ENCODE data around the gene COL4A3.

COL4A3 gene

DNA sequence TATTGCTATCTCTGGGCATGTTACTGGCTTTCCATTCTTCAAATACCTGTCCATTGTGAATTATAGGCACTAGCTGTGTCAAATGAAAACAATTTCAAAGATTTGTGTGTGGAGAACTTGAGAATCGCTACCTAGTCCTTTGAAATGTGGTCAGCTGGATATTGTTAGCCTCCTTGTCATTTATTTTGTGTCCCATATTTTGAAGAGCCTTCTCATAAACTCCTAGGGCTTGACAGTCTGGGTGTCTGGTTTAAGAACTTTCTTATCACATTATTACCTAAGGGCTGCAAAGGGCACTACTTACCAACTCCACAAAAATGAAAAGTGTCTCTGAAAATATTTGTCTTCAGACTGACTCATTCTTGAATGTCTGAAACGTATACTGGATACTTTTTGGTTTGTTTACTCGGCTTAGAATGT lies 50.2 kb downstream of the COL4A3 start:
- no peak for DNase-seq
- Histone ChIP-seq H2BK12ac (ENCODE audit: low read length in 2 of 2) (no peak overlapping the region), H3K27ac (ENCODE audit: low read length, poor library complexity, severe bottlenecking) (no peak overlapping the region), H2BK120ac (ENCODE audit: low read depth, low read length) (no peak overlapping the region), H3K9me3 (ENCODE audit: control insufficient read depth, low read length) (no peaks in the 10 kb centered on the region), H3K79me1 (replicated peaks; ENCODE audit: low read length, poor library complexity, severe bottlenecking) (no peaks in the 10 kb centered on the region), H3K14ac (ENCODE audit: low read length in 2 of 2) (no peak overlapping the region), H3K27me3 (ENCODE audit: control insufficient read depth in 1 of 2, insufficient read depth in 1 of 2, low read length in 2 of 2) (no peaks in the 10 kb centered on the region), H3K4me3 (ENCODE audit: insufficient read depth in 1 of 2, low read depth in 1 of 2, low read length in 2 of 2) (no peak overlapping the region), H3K23ac (ENCODE audit: low read length in 2 of 2) (no peak overlapping the region), H2AFZ (ENCODE audit: low read depth, low read length) (no peak overlapping the region), H2AK5ac (ENCODE audit: low read length, severe bottlenecking) (no peak overlapping the region), H3K4ac (ENCODE audit: low read depth in 1 of 2, low read length in 2 of 2) (no peak overlapping the region), H2BK5ac (ENCODE audit: low read depth, low read length, poor library complexity, severe bottlenecking) (no peak overlapping the region), H3K9ac (ENCODE audit: low read length) (no peak overlapping the region), H4K8ac (ENCODE audit: low read length) (no peak overlapping the region), H3K18ac (ENCODE audit: low read depth in 1 of 2, low read length in 2 of 2) (no peak overlapping the region), H3K4me1 (ENCODE audit: control insufficient read depth, insufficient read depth, low read depth, low read length) (no peaks in the 10 kb centered on the region), H3K36me3 (ENCODE audit: control insufficient read depth in 1 of 2, insufficient read depth in 2 of 2, low read depth in 1 of 2, low read length in 2 of 2) (no peaks in the 10 kb centered on the region), H4K91ac (ENCODE audit: low read length) (no peak overlapping the region), H2BK15ac (ENCODE audit: low read depth, poor library complexity, severe bottlenecking) (no peak overlapping the region), H3K4me2 (ENCODE audit: low read length, poor library complexity, severe bottlenecking) (no peak overlapping the region)
- no CpG with 5 or more reads among the region's 3 CpGs for WGBS

DNA sequence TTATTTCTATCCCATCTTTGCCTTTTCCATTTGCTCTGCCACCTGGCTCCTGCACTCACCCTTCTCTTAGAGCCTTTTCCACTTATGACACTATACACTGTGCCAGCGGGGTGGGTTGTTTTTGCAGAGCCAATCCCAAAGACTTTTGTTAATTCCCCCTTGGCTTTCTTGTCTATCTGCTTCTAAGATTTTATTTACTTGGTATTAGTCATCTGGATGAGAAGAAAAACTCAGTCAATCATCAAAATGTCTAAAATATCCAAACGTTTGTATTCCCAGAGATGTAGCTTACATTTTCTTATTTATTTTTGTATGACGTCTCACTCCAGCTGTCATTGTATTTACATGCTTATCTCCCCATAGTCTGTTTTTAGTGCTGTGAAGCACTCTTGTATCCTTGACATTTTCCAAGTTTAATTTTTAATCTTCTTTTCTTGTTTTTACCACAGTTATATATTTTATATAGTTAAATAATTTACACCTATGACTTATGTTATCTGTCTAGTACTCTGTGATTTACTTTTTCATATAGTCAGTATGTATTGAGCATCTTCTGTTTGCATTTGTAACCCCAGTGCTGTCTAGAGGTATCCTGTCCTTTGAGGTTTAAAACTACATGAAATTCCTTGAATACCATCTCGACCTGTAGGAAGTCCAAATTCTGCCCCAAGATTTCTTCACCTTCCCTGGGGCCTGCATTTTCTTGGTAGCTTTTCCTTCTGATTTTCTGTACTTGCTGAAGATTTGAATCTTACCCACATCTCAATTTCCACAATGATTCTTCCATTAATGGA lies 55.1 kb downstream of the COL4A3 start:
- no peak overlapping the region for H2BK15ac ChIP-seq (ENCODE audit: low read depth, poor library complexity, severe bottlenecking)
- no peak overlapping the region for H2AK5ac ChIP-seq (ENCODE audit: low read length, severe bottlenecking)
- H3K27ac ChIP-seq (ENCODE audit: low read length, poor library complexity, severe bottlenecking) = no peak overlapping the region
- H2BK120ac ChIP-seq (ENCODE audit: low read depth, low read length) = no peak overlapping the region
- H3K4me1 ChIP-seq (ENCODE audit: control insufficient read depth, insufficient read depth, low read depth, low read length) = no peaks in the 10 kb centered on the region
- no peak overlapping the region for H3K23ac ChIP-seq (ENCODE audit: low read length in 2 of 2)
- H3K79me1 ChIP-seq (replicated peaks; ENCODE audit: low read length, poor library complexity, severe bottlenecking) = no peaks in the 10 kb centered on the region
- WGBS = 64% methylated on average over 3 of the region's 4 CpGs
- no peak overlapping the region for H4K91ac ChIP-seq (ENCODE audit: low read length)
- no peak overlapping the region for H3K4me3 ChIP-seq (ENCODE audit: insufficient read depth in 1 of 2, low read depth in 1 of 2, low read length in 2 of 2)
- no peak overlapping the region for H3K18ac ChIP-seq (ENCODE audit: low read depth in 1 of 2, low read length in 2 of 2)
- H3K14ac ChIP-seq (ENCODE audit: low read length in 2 of 2) = no peak overlapping the region
- no peaks in the 10 kb centered on the region for H3K9me3 ChIP-seq (ENCODE audit: control insufficient read depth, low read length)
- H2AFZ ChIP-seq (ENCODE audit: low read depth, low read length) = no peak overlapping the region
- no peak overlapping the region for H3K4me2 ChIP-seq (ENCODE audit: low read length, poor library complexity, severe bottlenecking)
- no peak overlapping the region for H4K8ac ChIP-seq (ENCODE audit: low read length)
- no peak overlapping the region for H2BK5ac ChIP-seq (ENCODE audit: low read depth, low read length, poor library complexity, severe bottlenecking)
- H3K4ac ChIP-seq (ENCODE audit: low read depth in 1 of 2, low read length in 2 of 2) = no peak overlapping the region
- no peak for DNase-seq
- no peaks in the 10 kb centered on the region for H3K36me3 ChIP-seq (ENCODE audit: control insufficient read depth in 1 of 2, insufficient read depth in 2 of 2, low read depth in 1 of 2, low read length in 2 of 2)
- no peak overlapping the region for H3K9ac ChIP-seq (ENCODE audit: low read length)
- H2BK12ac ChIP-seq (ENCODE audit: low read length in 2 of 2) = no peak overlapping the region
- H3K27me3 ChIP-seq (ENCODE audit: control insufficient read depth in 1 of 2, insufficient read depth in 1 of 2, low read length in 2 of 2) = no peaks in the 10 kb centered on the region

DNA sequence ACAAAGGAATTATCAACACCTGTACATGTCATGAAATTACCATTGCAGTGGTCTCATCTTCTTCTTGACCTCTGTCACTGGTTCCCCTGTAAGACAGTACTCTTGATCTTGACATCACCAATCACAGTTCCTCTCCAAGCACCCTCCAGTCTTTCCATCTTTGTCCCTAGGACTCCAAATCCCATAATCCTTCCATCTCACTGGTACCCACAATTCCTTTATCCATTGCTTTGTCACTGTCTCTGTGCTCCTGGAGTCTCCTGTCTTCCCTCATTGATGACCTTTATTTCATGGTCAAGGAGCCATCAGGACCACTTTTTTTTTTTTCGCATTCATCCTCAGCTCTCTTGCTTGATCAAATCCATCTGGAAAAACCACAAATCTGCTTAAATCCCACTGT lies 56.7 kb downstream of the COL4A3 start:
- WGBS = 0% methylated on average over 1 of the region's 1 CpG

DNA sequence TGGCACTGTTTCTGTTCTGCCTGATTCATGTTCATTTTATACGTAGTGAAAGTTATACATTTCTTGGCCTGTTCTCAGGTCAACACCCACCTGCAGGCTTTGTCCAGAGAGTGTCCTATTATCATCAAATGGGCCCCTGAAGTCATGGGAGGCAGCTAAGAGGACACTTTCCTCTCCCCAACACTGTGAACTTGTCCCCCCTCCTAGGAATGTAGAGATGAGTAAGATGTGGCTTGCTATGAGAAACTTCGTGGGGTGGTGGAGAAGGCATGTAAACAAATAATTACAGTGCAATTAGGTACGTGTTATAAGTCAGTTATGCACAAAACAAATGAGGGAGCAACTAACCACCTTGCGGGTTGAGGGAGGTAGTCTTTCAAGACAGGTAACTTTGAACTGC lies 57.9 kb downstream of the COL4A3 start:
- no peak overlapping the region for H2BK15ac ChIP-seq (ENCODE audit: low read depth, poor library complexity, severe bottlenecking)
- H3K4me3 ChIP-seq (ENCODE audit: insufficient read depth in 1 of 2, low read depth in 1 of 2, low read length in 2 of 2) = no peak overlapping the region
- no peak overlapping the region for H2BK12ac ChIP-seq (ENCODE audit: low read length in 2 of 2)
- DNase-seq = no peak
- H3K4me2 ChIP-seq (ENCODE audit: low read length, poor library complexity, severe bottlenecking) = no peak overlapping the region
- H4K91ac ChIP-seq (ENCODE audit: low read length) = no peak overlapping the region
- H3K18ac ChIP-seq (ENCODE audit: low read depth in 1 of 2, low read length in 2 of 2) = no peak overlapping the region
- H3K23ac ChIP-seq (ENCODE audit: low read length in 2 of 2) = no peak overlapping the region
- H3K36me3 ChIP-seq (ENCODE audit: control insufficient read depth in 1 of 2, insufficient read depth in 2 of 2, low read depth in 1 of 2, low read length in 2 of 2) = no peaks in the 10 kb centered on the region
- H2AFZ ChIP-seq (ENCODE audit: low read depth, low read length) = no peak overlapping the region
- H2BK120ac ChIP-seq (ENCODE audit: low read depth, low read length) = no peak overlapping the region
- H3K27ac ChIP-seq (ENCODE audit: low read length, poor library complexity, severe bottlenecking) = no peak overlapping the region
- H3K79me1 ChIP-seq (replicated peaks; ENCODE audit: low read length, poor library complexity, severe bottlenecking) = no peaks in the 10 kb centered on the region
- H3K9ac ChIP-seq (ENCODE audit: low read length) = no peak overlapping the region
- H3K14ac ChIP-seq (ENCODE audit: low read length in 2 of 2) = no peak overlapping the region
- no peak overlapping the region for H3K4ac ChIP-seq (ENCODE audit: low read depth in 1 of 2, low read length in 2 of 2)
- H3K4me1 ChIP-seq (ENCODE audit: control insufficient read depth, insufficient read depth, low read depth, low read length) = no peaks in the 10 kb centered on the region
- no peaks in the 10 kb centered on the region for H3K27me3 ChIP-seq (ENCODE audit: control insufficient read depth in 1 of 2, insufficient read depth in 1 of 2, low read length in 2 of 2)
- 61% methylated on average over 4 of the region's 4 CpGs for WGBS
- H4K8ac ChIP-seq (ENCODE audit: low read length) = no peak overlapping the region
- no peaks in the 10 kb centered on the region for H3K9me3 ChIP-seq (ENCODE audit: control insufficient read depth, low read length)
- no peak overlapping the region for H2AK5ac ChIP-seq (ENCODE audit: low read length, severe bottlenecking)
- H2BK5ac ChIP-seq (ENCODE audit: low read depth, low read length, poor library complexity, severe bottlenecking) = no peak overlapping the region

More for the DNA sequence above, 56.7 kb downstream of the COL4A3 start:
- Histone ChIP-seq H3K79me1 (replicated peaks; ENCODE audit: low read length, poor library complexity, severe bottlenecking) (no peaks in the 10 kb centered on the region), H3K23ac (ENCODE audit: low read length in 2 of 2) (no peak overlapping the region), H2BK120ac (ENCODE audit: low read depth, low read length) (no peak overlapping the region), H4K8ac (ENCODE audit: low read length) (no peak overlapping the region), H2BK5ac (ENCODE audit: low read depth, low read length, poor library complexity, severe bottlenecking) (no peak overlapping the region), H3K4me3 (ENCODE audit: insufficient read depth in 1 of 2, low read depth in 1 of 2, low read length in 2 of 2) (no peak overlapping the region), H3K14ac (ENCODE audit: low read length in 2 of 2) (no peak overlapping the region), H2BK15ac (ENCODE audit: low read depth, poor library complexity, severe bottlenecking) (no peak overlapping the region), H3K27ac (ENCODE audit: low read length, poor library complexity, severe bottlenecking) (no peak overlapping the region), H4K91ac (ENCODE audit: low read length) (no peak overlapping the region), H3K36me3 (ENCODE audit: control insufficient read depth in 1 of 2, insufficient read depth in 2 of 2, low read depth in 1 of 2, low read length in 2 of 2) (no peaks in the 10 kb centered on the region), H2BK12ac (ENCODE audit: low read length in 2 of 2) (no peak overlapping the region), H3K4me1 (ENCODE audit: control insufficient read depth, insufficient read depth, low read depth, low read length) (no peaks in the 10 kb centered on the region), H3K4ac (ENCODE audit: low read depth in 1 of 2, low read length in 2 of 2) (no peak overlapping the region), H3K27me3 (ENCODE audit: control insufficient read depth in 1 of 2, insufficient read depth in 1 of 2, low read length in 2 of 2) (no peaks in the 10 kb centered on the region), H3K4me2 (ENCODE audit: low read length, poor library complexity, severe bottlenecking) (no peak overlapping the region), H2AFZ (ENCODE audit: low read depth, low read length) (no peak overlapping the region), H3K9ac (ENCODE audit: low read length) (no peak overlapping the region), H3K9me3 (ENCODE audit: control insufficient read depth, low read length) (no peaks in the 10 kb centered on the region), H2AK5ac (ENCODE audit: low read length, severe bottlenecking) (no peak overlapping the region), H3K18ac (ENCODE audit: low read depth in 1 of 2, low read length in 2 of 2) (no peak overlapping the region)
- DNase-seq = no peak

Data from mesenchymal stem cell (in vitro differentiated cells and primary cell).